Neutrophil (primary cell): ENCODE data around the gene BDH1.

ENCODE experiments used
- H3K27ac ChIP-seq: fragments of 200-600 bp; sonication (generic); 2 replicates; pipeline ENCODE4 v1.5.1; 2016; ENCODE audit warnings: mild to moderate bottlenecking, moderate library complexity
- H3K27me3 ChIP-seq: fragments of 200-600 bp; sonication (generic); 2 replicates; pipeline ENCODE4 v1.6.0; 2016; ENCODE audit warnings: mild to moderate bottlenecking
- H3K36me3 ChIP-seq: fragments of 200-600 bp; sonication (generic); 2 replicates; pipeline ENCODE4 v1.5.1; 2017
- H3K4me1 ChIP-seq, 2 experiments: fragments of 200-600 bp in 1 of 2; sonication (generic) in 1 of 2; 1 replicate in 1 of 2; 2 replicates in 1 of 2; pipeline versions ENCODE4 v1.5.1 to v1.6.1; 2013 to 2016; ENCODE audit warnings: low read depth in 1 of 2, low read length in 1 of 2, mild to moderate bottlenecking in 1 of 2, moderate library complexity in 1 of 2; ENCODE audit not compliant: control insufficient read depth in 1 of 2, insufficient read depth in 1 of 2
- H3K4me3 ChIP-seq, 2 experiments: fragments of 200-600 bp in 1 of 2; sonication (generic) in 1 of 2; 1 replicate in 1 of 2; 2 replicates in 1 of 2; pipeline ENCODE4 v1.5.1; 2013 to 2016; ENCODE audit warnings: low read depth in 1 of 2, low read length in 1 of 2, mild to moderate bottlenecking in 1 of 2, moderate library complexity in 1 of 2
- H3K9me3 ChIP-seq: fragments of 200-600 bp; sonication (generic); 2 replicates; pipeline ENCODE4 v1.5.1; 2016
- TF ChIP-seq, protein P1 (sequence below): fragments of 200-600 bp; sonication (generic); IDR thresholded peaks from 2 replicates; pipeline ENCODE4 v1.5.1; 2016; ENCODE audit warnings: antibody characterized with exemption

Gene BDH1

DNA sequence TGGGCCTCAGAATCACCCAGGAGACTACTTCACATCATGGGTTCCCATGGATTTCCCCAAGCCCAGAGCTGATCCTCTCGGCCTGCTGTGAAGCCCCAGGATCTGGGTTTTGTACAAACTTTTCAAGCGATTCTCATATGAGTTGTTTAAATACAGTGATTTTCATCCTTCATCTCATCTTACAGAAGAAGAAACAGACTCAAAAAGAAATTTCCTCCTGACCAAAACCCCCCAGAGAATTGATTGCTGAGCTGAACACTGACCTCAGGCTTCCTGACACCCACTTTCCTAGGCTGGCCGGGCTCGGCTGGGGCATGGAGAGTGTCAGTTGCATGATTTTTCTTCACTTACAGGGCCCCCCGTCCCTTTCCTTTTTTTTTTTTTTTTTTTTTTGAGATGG lies 60.3 kb downstream of the BDH1 start:
- Histone ChIP-seq H3K27ac (no peak overlapping the region), H3K4me1 (no peaks in the 10 kb centered on the region), H3K4me3 (no peak overlapping the region), H3K27me3 (no peaks in the 10 kb centered on the region), H3K36me3 (no peaks in the 10 kb centered on the region), H3K9me3 (no peaks in the 10 kb centered on the region)
- TF ChIP-seq, protein P1, sequence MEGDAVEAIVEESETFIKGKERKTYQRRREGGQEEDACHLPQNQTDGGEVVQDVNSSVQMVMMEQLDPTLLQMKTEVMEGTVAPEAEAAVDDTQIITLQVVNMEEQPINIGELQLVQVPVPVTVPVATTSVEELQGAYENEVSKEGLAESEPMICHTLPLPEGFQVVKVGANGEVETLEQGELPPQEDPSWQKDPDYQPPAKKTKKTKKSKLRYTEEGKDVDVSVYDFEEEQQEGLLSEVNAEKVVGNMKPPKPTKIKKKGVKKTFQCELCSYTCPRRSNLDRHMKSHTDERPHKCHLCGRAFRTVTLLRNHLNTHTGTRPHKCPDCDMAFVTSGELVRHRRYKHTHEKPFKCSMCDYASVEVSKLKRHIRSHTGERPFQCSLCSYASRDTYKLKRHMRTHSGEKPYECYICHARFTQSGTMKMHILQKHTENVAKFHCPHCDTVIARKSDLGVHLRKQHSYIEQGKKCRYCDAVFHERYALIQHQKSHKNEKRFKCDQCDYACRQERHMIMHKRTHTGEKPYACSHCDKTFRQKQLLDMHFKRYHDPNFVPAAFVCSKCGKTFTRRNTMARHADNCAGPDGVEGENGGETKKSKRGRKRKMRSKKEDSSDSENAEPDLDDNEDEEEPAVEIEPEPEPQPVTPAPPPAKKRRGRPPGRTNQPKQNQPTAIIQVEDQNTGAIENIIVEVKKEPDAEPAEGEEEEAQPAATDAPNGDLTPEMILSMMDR, result no peak

GRCh38 chr3:197495059-197495455 lies 60.7 kb downstream of the BDH1 start:
- Histone ChIP-seq H3K27me3 (no peaks in the 10 kb centered on the region), H3K9me3 (no peaks in the 10 kb centered on the region), H3K4me1 (no peaks in the 10 kb centered on the region), H3K36me3 (no peaks in the 10 kb centered on the region), H3K27ac (no peak overlapping the region), H3K4me3 (no peak overlapping the region)
- TF ChIP-seq, protein P1, result no peak

GRCh38 chr3:197494366-197495058 lies 61.3 kb downstream of the BDH1 start:
- no peaks in the 10 kb centered on the region for H3K9me3 ChIP-seq
- H3K27ac ChIP-seq, result no peak overlapping the region
- no peaks in the 10 kb centered on the region for H3K36me3 ChIP-seq
- no peaks in the 10 kb centered on the region for H3K27me3 ChIP-seq
- no peak overlapping the region for H3K4me3 ChIP-seq
- TF ChIP-seq, protein P1, result no peak
- H3K4me1 ChIP-seq, result no peaks in the 10 kb centered on the region

GRCh38 chr3:197493049-197493448 lies 62.7 kb downstream of the BDH1 start:
- no peaks in the 10 kb centered on the region for H3K27me3 ChIP-seq
- H3K9me3 ChIP-seq, result no peaks in the 10 kb centered on the region
- H3K4me3 ChIP-seq, result no peak overlapping the region
- H3K4me1 ChIP-seq, result no peaks in the 10 kb centered on the region
- TF ChIP-seq, protein P1, result no peak
- H3K27ac ChIP-seq, result no peak overlapping the region
- H3K36me3 ChIP-seq, result no peaks in the 10 kb centered on the region

GRCh38 chr3:197491923-197492664 lies 63.7 kb downstream of the BDH1 start:
- Histone ChIP-seq H3K9me3 (no peaks in the 10 kb centered on the region), H3K4me3 (no peak overlapping the region), H3K4me1 (no peaks in the 10 kb centered on the region), H3K27me3 (no peaks in the 10 kb centered on the region), H3K27ac (no peak overlapping the region), H3K36me3 (no peaks in the 10 kb centered on the region)
- TF ChIP-seq, protein P1, result no peak
